ENCODE data around the gene IL9.

GRCh38 chr5:135944564-135944963 is 48.9 kb upstream of the IL9 start:
- TF ChIP-seq CTCF (IDR thresholded peaks at IDR 0.05; ENCODE audit: low read depth, low read length) = no peak
- TF ChIP-seq POLR2A (IDR thresholded peaks at IDR 0.05; ENCODE audit: extremely low read depth, insufficient read length) = no peak

Measured in NB4 (cell line).